Duodenal mucosa (tissue), 2 donors: Measurements from ENCODE around the gene SPAST.
A peak's percentile ranks its signal among the peaks of the same experiment; 100 is the strongest.
"Not testable (repeated sequence)": the region's sequence is repeated elsewhere in the genome, so short reads cannot be mapped to it uniquely, and the experiment has no call there.

ENCODE experiments used
- H3K27ac ChIP-seq: one replicate; pipeline ENCODE4 v1.7.0; 2013; ENCODE audit warnings: low read depth, low read length
- H3K27me3 ChIP-seq, 2 donors: one replicate each; pipeline ENCODE4 v1.7.0; 2013; ENCODE audit warnings: low read length in 2 of 2, control low read depth in 1 of 2; ENCODE audit not compliant: insufficient read depth in 2 of 2, control insufficient read depth in 1 of 2
- H3K36me3 ChIP-seq, 2 donors: one replicate each; pipeline ENCODE4 v1.7.0; 2013; ENCODE audit warnings: low read length in 2 of 2, control low read depth in 1 of 2; ENCODE audit not compliant: insufficient read depth in 2 of 2, control insufficient read depth in 1 of 2
- H3K4me1 ChIP-seq, 2 donors: one replicate each; pipeline ENCODE4 v1.7.0; 2013; ENCODE audit warnings: low read length in 2 of 2, control low read depth in 1 of 2; ENCODE audit not compliant: insufficient read depth in 2 of 2, control insufficient read depth in 1 of 2
- H3K4me3 ChIP-seq, 2 donors: one replicate each; pipeline ENCODE4 v1.7.0; 2013; ENCODE audit warnings: low read length in 2 of 2, low read depth in 1 of 2
- H3K9ac ChIP-seq, 2 donors: one replicate each; pipeline ENCODE4 v1.7.0; 2013; ENCODE audit warnings: low read length in 2 of 2, low read depth in 1 of 2
- H3K9me3 ChIP-seq, 2 donors: one replicate each; pipeline ENCODE4 v1.7.0; 2013; ENCODE audit warnings: low read length in 2 of 2, control low read depth in 1 of 2; ENCODE audit not compliant: control insufficient read depth in 1 of 2

SPAST gene, protein sequence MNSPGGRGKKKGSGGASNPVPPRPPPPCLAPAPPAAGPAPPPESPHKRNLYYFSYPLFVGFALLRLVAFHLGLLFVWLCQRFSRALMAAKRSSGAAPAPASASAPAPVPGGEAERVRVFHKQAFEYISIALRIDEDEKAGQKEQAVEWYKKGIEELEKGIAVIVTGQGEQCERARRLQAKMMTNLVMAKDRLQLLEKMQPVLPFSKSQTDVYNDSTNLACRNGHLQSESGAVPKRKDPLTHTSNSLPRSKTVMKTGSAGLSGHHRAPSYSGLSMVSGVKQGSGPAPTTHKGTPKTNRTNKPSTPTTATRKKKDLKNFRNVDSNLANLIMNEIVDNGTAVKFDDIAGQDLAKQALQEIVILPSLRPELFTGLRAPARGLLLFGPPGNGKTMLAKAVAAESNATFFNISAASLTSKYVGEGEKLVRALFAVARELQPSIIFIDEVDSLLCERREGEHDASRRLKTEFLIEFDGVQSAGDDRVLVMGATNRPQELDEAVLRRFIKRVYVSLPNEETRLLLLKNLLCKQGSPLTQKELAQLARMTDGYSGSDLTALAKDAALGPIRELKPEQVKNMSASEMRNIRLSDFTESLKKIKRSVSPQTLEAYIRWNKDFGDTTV

DNA sequence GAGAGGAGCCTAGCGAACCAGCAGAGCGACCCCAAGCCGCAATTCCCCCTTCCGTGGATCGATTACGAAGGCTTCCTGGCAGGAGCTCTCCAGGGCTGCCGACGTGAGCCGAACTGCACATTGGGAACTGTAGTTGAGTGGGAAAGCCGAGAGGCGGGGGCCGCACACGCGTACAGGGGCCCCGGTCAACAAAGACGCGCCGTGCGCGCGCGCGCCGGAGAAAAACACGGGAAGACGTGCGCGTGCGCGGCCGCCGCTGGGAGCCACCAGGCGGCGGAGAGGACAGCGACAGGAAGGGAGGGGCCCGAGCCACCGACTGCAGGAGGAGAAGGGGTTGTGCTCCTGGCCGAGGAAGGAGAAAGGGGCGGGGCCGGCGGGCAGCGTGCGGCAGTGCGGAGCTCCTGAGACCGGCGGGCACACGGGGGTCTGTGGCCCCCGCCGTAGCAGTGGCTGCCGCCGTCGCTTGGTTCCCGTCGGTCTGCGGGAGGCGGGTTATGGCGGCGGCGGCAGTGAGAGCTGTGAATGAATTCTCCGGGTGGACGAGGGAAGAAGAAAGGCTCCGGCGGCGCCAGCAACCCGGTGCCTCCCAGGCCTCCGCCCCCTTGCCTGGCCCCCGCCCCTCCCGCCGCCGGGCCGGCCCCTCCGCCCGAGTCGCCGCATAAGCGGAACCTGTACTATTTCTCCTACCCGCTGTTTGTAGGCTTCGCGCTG lies at the start of gene SPAST:
Gene SPAST, plus strand, starts transcription at position 247 of the 711 bp plus-strand sequence. Its CDS starts 276 bp downstream, at position 523.
- H3K4me1 ChIP-seq, result peaks cover 13 to 21% of the 10 kb centered on the region in 2 donors
- peak within 1 kb of the TSS; percentile 78 to 88 for H3K9ac ChIP-seq
- no peaks in the 10 kb centered on the region for H3K9me3 ChIP-seq
- H3K27ac ChIP-seq, result peak within 1 kb of the TSS; percentile 89
- no peaks in the 10 kb centered on the region for H3K36me3 ChIP-seq
- H3K4me3 ChIP-seq, result peak within 1 kb of the TSS; percentile 81 to 93
- H3K27me3 ChIP-seq, result no peaks in the 10 kb centered on the region

DNA sequence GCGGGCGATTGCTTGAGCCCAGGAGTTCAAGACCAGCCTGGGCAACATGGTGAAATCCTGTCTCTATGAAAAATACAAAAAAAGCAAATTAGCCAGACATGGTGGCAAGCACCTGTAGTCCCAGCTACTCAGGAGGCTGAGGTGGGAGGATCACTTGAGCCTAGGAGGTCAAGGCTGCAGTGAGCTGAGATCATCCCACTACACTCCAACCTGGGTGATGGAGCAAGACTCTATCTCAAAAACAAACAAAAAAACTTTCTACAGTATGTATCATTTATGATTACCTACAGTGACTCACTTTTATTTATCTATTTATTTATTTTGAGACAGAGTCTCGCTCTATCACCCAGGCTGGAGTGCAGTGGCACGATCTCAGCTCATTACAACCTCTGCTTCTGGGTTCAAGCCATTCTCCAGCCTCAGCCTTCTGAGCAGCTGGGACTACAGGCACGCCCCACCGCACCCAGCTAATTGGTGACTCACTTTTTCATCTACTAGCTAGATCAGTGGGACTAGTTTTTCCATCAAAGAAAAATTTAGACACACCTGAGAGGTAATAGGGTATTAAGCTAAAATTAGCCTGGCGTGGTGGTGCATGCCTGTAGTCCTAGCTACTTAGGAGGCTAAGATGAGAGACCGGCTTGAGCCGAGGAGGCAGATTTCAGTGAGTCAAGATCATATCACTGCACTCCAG lies 44.4 kb upstream of the SPAST start:
- H3K9ac ChIP-seq, H3K4me3 ChIP-seq, H3K27me3 ChIP-seq, H3K9me3 ChIP-seq, H3K27ac ChIP-seq, H3K4me1 ChIP-seq: not testable (repeated sequence)
- peaks cover 9 to 18% of the 10 kb centered on the region in 2 donors for H3K36me3 ChIP-seq

DNA sequence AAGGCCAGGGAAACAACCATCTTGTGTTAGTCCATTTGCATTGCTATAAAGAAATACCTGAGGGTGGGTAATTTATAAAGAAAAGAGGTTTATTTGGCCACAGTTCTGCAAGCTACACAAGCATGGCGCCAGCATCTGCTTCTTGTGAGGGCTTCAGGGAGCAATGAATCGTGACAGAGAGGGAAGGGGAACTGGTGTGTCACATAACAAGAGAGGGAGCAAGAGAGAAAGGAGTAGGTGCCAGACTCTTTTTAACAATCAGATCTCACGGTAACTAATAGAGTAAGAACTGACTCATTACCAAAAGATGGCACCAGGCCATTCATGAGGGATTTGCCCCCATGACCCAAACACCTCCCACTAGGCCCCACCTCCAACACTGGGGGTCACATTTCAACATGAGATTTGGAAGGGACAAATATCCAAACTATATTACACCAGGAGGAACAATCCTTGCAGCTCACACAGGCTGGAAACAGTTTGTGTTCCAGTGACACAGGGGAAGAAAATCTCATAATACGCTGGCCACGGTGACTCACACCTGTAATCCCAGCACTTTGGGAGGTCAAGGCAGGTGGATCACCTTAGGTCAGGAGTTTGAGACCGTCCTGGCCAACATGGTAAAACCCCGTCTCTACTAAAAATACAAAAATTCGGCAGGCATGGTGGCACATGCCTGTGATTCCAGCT lies 29.0 kb upstream of the SPAST start:
- not testable (repeated sequence) for H3K4me3 ChIP-seq, H3K4me1 ChIP-seq, H3K9ac ChIP-seq, H3K36me3 ChIP-seq, H3K27ac ChIP-seq, H3K9me3 ChIP-seq, H3K27me3 ChIP-seq

DNA sequence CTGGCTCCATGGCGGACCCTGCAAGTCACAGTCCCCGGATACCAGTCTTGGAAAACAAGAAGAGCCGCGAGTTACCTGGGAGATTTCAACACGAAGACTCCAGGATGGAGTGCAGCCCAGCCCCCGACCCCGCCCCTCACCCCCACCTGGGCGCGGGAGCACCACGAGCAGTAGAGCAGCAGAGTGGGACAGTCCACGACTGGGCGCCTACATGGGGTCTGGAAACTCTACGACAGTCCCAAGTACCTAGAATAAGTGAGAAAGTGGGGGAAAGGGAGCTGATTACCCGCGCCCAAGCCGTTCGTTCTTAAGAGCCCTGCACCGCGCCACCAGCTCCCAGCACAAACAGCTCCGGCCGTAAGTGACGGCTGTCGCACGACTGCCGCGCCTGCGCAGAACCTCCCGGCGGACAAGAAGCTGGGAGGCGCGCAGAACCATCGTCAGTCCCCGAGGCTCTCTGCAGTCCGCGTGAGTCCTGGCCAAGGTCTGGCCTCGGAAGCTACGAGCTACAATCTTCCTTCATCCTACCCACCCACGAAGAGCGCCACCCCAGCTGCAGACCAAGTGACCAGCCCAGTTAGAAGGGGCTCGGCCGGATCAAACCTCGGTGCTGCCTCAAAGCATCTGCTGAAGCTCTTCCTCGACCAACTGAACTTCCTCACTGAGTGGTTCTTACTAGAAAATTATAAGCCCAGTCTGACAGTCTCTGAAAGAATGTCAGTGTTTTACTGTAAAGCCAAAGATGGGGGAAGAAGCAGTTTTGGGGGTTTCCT lies 23.7 kb upstream of the SPAST start, which contains the start of gene DPY30:
Gene DPY30, minus strand, starts transcription at position 359 of the 773 bp plus-strand sequence. Its CDS starts 349 bp downstream, at position 10.
- Histone ChIP-seq H3K4me1 (peaks cover 4 to 7% of the 10 kb centered on the region in 2 donors), H3K9ac (peak within 1 kb of the TSS; percentile 79 to 83), H3K4me3 (peak within 1 kb of the TSS; percentile 84 to 92), H3K36me3 (no peaks in the 10 kb centered on the region), H3K27ac (peak within 1 kb of the TSS; percentile 52), H3K9me3 (no peaks in the 10 kb centered on the region), H3K27me3 (no peaks in the 10 kb centered on the region)

DNA sequence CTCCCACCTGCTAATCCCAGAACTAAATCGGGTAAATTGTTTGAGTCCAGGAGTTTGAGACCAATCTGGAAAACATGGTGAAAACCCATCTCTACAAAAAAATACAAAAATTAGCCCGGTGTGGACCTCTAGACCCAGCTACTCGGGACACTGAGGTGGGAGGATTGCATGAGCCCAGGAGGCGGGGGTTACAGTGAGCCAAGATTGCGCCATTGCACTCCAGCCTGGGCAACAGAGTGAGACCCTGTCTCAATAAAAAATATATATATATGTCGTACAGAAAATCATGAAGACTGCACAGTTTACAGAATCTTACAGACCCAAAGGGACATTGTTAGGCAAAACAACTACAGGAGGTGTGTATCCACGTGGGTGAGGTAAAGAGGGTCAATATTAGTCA lies 19.8 kb upstream of the SPAST start:
- Histone ChIP-seq H3K4me1 (peaks cover 4 to 7% of the 10 kb centered on the region in 2 donors), H3K4me3 (no peak overlapping the region), H3K9me3 (no peaks in the 10 kb centered on the region), H3K27me3 (no peaks in the 10 kb centered on the region), H3K27ac (no peak overlapping the region), H3K36me3 (no peaks in the 10 kb centered on the region), H3K9ac (no peak overlapping the region)

DNA sequence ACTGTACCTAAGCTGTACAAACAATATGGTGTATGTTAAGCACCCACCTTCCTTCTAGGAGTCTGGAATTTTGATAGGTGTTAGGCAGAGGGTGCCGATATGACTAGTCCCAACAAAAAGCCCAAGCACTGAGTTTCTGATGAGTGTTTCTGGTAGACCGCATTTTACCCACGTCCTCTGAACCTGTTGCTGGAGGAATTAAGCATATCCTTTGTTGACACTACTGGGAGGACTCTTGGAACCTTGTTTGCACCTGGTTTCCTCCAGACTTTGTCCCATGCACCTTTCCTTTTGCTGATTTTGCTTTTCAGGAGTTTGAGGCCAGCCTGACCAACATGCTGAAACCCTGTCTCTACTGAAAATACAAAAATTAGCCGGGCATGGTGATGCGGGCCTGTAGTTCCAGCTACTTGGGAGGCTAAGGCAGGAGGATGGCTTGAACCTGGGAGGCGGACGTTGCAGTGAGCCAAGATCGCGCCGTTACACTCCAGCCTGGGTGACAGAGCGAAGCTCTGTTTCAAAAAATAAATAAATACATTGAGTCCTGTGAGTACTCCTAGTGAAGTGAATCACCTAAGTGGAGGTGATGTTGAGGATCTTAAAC lies 11.4 kb upstream of the SPAST start:
- Histone ChIP-seq H3K4me1 (no peaks in the 10 kb centered on the region), H3K27ac (no peak overlapping the region), H3K36me3 (no peaks in the 10 kb centered on the region), H3K9ac (no peak overlapping the region), H3K4me3 (no peak overlapping the region), H3K27me3 (no peaks in the 10 kb centered on the region), H3K9me3 (no peaks in the 10 kb centered on the region)

DNA sequence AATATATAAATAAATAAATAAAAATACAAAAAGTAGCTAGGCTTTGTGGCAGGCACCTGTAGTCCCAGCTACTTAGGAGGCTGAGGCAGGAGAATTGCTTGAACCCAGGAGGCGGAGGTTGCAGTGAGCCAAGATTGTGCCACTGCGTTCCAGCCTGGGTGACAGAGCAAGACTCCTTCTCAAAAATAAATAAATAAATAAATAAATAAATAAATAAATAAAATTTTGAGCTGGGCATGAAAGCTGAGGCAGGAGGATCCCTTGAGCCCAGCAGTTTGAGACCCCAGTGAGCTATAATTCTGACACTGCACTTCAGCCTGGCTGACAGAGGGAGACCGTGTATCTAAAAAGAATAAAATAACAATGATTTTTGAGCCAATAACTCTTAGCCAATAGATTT lies 8.8 kb upstream of the SPAST start:
- not testable (repeated sequence) for H3K27ac ChIP-seq, H3K4me1 ChIP-seq, H3K9ac ChIP-seq, H3K9me3 ChIP-seq, H3K4me3 ChIP-seq, H3K27me3 ChIP-seq, H3K36me3 ChIP-seq

DNA sequence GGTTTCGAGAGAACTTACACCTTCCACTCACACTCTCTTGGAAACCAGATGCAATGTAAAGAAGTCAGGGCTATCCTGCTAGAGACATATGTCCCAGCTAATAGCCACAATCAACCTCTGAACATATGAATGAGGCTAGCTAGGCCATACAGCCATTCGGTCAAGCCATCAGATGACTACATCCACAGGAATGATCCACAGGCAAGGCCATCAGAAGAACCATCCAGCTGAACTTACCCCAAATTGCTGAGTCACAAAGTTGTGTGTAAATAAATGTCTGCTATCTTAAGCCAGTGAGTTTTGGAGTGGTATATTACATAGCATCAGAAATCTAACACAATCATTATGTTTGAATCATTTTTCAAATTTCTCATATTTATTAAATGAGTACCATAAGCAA lies 5.2 kb upstream of the SPAST start:
- H3K27ac ChIP-seq, result no peak overlapping the region
- H3K27me3 ChIP-seq, result no peaks in the 10 kb centered on the region
- H3K9me3 ChIP-seq, result no peaks in the 10 kb centered on the region
- H3K36me3 ChIP-seq, result no peaks in the 10 kb centered on the region
- peaks cover 4 to 5% of the 10 kb centered on the region in 2 donors for H3K4me1 ChIP-seq
- no peak overlapping the region for H3K4me3 ChIP-seq
- no peak overlapping the region for H3K9ac ChIP-seq

DNA sequence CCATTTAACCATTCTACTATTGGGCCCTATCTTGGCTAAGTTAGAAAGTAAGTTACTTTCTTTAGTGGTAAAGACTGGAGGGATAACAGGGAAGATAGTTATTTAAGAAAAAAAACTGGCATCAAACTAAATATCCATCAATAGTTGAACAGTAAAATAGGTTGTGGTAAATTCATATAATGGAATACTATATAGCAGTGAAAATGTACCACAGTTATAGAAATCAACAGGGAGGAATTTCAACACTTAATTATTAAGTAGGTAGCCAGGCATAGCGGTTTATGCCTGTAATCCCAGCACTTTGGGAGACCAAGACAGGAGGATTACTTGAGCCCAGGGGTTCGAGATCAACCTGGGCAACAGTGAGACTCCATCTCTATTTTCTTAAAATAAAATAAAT lies 3.1 kb upstream of the SPAST start:
- Histone ChIP-seq H3K36me3 (no peaks in the 10 kb centered on the region), H3K4me3 (no peak overlapping the region), H3K27me3 (no peaks in the 10 kb centered on the region), H3K9ac (no peak overlapping the region), H3K27ac (no peak overlapping the region), H3K9me3 (no peaks in the 10 kb centered on the region), H3K4me1 (peaks cover 10 to 12% of the 10 kb centered on the region in 2 donors)
